NOMO-1 treated with DMSO at 0.1 percent for 48 hours (cell line): ENCODE results near the gene LAMB4.
A peak's percentile ranks its signal among the peaks of the same experiment; 100 is the strongest.

Source experiments
- DNase-seq: peaks from one replicate; lab custom pipeline; 2025; ENCODE audit not compliant: unreplicated experiment; lab: John Stamatoyannopoulos, UW

LAMB4 gene

GRCh38 chr7:108018668-108019067, 111.5 kb downstream of the LAMB4 start:
- DNase-seq, result no peak

DNA sequence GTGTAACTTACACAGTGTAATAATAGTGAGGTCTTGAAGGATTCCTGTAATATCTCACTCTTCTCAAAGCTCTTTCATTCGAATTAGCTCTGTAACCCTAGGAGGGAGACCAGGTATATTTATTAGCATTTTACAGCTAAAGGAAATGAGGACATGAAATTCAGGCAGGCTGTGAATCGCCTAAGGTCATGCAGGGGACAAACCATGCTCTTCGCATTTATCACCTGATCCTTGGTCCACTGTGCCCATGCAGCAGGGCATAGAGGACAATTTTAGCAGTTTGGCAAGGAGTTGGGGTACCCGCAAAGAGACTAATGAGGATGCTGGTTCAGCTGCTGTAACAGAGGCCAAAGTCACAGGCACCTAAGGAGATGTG, 112.4 kb downstream of the LAMB4 start:
- no peak for DNase-seq

- DNase-seq, result no peak
Measured at GRCh38 chr7:108016841-108017775, 113.1 kb downstream of the LAMB4 start.

- DNase-seq, result no peak
Measured at GRCh38 chr7:108015740-108016139, 114.4 kb downstream of the LAMB4 start.

GRCh38 chr7:108014747-108015682, 115.1 kb downstream of the LAMB4 start:
- no peak for DNase-seq

GRCh38 chr7:108014215-108014614, 115.9 kb downstream of the LAMB4 start:
- no peak for DNase-seq

- DNase-seq, result peak; percentile 55
Measured at GRCh38 chr7:108012499-108013430, 117.4 kb downstream of the LAMB4 start.

- no peak for DNase-seq
Measured at GRCh38 chr7:108010377-108010776, 119.8 kb downstream of the LAMB4 start.

DNA sequence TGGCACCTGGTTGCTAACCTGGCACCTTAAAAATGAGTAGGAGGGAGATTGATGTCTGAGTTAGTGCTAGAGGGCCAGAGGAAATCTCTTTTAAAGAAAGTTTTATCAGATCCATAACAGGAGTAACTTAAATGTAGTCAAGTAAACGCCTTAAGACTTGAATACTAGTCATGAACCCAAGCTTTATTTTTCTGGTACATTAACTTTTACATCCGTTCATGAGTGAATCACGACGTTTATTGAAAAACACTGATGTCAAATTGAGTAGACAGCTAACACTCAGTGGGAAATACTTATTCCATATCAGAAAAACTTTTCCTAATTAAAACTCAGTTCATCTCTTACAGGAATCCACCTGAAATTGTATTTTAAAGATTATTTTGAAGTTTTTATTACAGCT, 120.3 kb downstream of the LAMB4 start:
- DNase-seq, result no peak

- DNase-seq, result no peak
Measured at GRCh38 chr7:108008827-108009226, 121.3 kb downstream of the LAMB4 start.

DNA sequence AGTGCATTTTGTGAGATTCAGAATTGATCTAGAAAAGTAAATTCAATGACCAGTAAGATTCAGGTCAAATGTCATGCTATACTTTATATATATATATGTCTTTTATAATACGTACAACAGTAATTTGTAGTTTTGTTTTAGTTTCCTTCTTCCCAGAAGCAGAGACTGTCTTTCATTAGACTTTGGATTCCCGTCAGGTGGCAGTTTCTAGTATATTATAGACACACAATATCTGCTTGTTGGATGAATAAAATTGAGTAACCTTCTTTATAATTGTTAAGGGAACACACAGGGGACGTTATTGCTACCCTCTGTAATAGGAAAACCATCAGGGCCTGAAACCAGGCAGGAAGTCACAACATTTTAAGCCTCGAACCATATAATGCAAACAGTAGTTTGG, 121.9 kb downstream of the LAMB4 start:
- no peak for DNase-seq

DNA sequence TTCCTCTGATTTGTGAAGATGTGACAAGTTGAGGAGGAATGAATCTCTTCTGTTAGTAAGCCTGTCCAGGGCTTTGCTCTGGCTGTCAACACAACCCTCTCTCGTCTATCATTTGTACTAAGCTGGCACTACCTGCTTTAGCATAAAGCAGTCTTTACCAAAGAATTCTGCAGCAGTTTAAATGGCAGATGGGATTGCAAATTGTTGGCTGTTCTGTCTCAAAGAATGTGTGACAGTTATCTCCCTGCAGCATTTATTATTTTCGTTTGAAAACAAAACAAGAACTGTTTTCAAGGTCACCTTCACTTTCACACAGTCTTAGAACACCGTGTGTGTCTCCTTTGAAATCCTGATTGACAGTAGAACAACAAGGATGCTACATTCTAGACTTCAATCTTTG, 122.4 kb downstream of the LAMB4 start:
- no peak for DNase-seq

DNA sequence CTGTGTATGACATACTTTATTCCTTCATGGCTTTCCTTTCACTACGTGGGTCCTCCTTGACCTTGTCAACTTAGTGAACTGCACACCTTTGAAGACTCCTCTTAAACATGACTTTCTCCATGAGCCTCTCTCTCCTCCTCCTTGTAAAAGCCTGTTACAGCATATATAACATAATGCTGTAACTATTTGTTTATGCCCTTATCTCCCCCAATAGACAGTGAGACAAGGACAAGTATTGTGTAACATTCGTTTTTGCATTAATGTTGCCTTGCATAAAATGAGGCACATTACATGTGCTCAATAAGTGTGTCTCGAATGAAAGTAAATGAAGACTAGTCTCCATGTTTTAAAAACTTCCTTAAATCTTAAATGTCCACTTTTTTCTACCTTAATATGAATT, 122.9 kb downstream of the LAMB4 start:
- DNase-seq, result no peak

DNA sequence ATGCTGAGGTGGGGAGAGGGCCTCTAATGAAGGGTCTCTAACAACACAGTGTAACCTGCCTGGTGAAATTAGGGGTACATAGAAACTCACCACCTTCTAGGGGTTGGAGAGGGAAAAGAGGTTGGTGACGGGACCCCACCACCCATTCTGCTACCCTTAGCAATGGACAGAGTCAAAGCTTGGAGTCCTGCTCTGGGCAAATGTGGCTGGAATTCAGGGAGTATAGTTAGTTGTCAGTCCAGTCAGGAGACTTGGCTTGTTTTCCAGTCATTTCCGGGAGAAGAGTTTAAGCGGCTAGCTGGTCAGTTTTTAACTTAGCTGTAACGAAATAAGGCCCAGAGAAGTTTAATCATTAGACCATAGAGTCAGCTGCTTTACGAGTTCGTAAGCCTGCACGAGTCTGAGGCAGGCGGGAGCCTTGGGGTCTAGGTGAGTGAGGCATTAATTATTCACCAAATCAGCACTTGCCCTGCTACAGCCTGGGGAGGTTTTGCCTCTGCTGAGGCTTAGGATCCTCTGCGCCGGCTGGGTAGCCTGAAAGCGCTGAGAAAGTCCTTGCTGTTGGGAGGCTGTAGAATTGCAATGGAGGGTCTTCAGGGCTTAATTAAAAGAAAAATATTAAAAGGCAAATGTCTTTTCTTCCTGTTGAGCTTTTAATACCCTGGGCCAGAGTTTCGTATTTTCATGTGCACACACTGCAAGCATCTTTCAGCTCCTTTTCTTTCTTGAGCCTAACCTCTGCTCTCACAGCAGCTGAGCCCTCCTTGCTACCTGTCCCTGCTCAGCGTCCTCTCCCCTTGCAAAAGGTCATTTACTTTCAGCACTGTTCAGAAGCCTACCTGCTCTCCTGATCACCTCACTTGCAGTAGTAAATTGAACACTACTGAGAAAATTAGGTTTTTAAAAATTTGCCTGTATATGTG, 125.7 kb downstream of the LAMB4 start:
- no peak for DNase-seq

GRCh38 chr7:108003599-108003935, 126.6 kb downstream of the LAMB4 start:
- DNase-seq, result no peak

GRCh38 chr7:108002726-108003598, 127.2 kb downstream of the LAMB4 start, which contains the start of gene LAMB1:
TSS of gene LAMB1 (minus strand) at chr7:108003161. CDS start at chr7:108002885, 276 bp downstream.
- DNase-seq, result no peak

GRCh38 chr7:108001764-108002725, 128.1 kb downstream of the LAMB4 start:
- no peak for DNase-seq
